ENCODE measurements around the gene RXFP2.

DNA sequence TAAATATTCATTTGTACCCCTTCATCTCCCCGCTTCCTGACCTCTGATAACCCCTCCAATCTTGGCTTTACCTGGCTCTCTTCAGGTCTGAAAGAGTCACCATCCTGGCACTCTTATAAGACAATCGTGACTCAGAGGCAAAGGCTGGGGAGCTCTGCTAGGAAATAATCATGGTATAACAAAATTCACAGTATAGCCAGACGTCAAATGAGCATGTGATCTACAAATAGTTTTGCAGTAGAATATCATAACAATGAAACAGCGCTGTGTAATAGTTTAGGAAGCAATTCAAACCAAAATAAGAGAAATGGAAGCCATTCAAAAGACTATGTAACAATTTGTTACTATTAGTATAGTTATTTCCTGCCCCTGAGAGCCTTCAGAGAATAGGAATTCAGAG lies 34.2 kb downstream of the RXFP2 start:
- TF ChIP-seq, protein P1, sequence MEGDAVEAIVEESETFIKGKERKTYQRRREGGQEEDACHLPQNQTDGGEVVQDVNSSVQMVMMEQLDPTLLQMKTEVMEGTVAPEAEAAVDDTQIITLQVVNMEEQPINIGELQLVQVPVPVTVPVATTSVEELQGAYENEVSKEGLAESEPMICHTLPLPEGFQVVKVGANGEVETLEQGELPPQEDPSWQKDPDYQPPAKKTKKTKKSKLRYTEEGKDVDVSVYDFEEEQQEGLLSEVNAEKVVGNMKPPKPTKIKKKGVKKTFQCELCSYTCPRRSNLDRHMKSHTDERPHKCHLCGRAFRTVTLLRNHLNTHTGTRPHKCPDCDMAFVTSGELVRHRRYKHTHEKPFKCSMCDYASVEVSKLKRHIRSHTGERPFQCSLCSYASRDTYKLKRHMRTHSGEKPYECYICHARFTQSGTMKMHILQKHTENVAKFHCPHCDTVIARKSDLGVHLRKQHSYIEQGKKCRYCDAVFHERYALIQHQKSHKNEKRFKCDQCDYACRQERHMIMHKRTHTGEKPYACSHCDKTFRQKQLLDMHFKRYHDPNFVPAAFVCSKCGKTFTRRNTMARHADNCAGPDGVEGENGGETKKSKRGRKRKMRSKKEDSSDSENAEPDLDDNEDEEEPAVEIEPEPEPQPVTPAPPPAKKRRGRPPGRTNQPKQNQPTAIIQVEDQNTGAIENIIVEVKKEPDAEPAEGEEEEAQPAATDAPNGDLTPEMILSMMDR (IDR thresholded peaks at IDR 0.05), result no peak
- TF ChIP-seq POLR2A (IDR thresholded peaks at IDR 0.05), result no peak
